Activated CD4-positive, alpha-beta T cell treated with anti-CD3 and anti-CD28 coated beads, Interleukin-2, amount 50 U/mL, for 1 hour (primary cell): ENCODE results near the gene BLOC1S4.
"Not testable (repeated sequence)": the region's sequence is repeated elsewhere in the genome, so short reads cannot be mapped to it uniquely, and the experiment has no call there.

Experiments
- DNase-seq: peaks from one replicate; pipeline ENCODE4 v3.0.0-alpha.2; 2020

Gene BLOC1S4

DNA sequence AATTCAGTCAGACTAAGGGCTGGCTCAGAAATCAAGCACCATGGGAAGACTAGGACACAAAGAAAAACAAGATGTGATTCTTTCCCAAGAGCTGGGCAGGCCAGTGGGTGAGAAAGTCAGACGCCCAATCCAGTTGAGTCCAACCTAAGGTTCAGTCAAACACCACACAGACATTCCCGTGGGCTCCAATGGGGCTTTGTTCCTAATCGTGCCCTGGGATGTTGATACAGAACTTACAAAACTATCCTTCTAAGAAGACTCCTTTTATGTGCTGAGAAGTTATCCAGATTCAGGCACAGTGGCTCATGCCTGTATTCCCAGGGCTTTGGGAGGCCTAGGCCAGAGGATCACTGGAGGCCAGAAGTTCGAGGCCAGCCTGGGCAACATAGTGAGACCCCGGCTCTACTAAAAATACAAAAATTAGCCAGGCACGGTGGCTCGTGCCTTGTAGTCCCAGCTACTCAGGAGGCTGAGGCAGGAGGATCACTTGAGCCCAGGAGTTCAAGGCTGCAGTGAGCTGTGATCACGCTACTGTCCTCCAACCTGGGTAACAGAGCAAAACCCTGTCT, 3.7 kb downstream of the BLOC1S4 start:
- DNase-seq: no peak

GRCh38 chr4:6720202-6720699, 4.3 kb downstream of the BLOC1S4 start:
- peak; percentile 81 for DNase-seq

GRCh38 chr4:6721121-6721520, 5.1 kb downstream of the BLOC1S4 start:
- no peak for DNase-seq

DNA sequence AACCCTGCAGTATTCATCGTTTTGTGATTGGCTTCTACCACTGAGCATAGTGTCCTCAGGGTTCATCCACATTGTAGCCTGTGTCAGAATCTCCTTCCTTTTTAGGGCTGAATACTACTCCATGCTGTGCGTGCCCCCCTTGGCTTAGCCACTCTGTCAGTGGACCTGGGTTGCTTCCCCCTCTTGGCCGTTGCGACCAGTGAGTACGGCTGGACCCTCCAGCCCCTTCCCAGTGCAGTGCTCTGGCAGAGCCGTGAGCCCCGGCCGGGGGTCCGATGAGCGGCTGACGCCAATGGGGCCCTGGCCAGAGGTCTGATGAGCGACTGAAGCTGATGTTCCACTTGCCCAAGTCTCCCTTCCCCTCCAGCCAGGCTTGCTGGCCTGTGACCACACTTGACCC, 6.9 kb downstream of the BLOC1S4 start:
- no peak for DNase-seq

DNA sequence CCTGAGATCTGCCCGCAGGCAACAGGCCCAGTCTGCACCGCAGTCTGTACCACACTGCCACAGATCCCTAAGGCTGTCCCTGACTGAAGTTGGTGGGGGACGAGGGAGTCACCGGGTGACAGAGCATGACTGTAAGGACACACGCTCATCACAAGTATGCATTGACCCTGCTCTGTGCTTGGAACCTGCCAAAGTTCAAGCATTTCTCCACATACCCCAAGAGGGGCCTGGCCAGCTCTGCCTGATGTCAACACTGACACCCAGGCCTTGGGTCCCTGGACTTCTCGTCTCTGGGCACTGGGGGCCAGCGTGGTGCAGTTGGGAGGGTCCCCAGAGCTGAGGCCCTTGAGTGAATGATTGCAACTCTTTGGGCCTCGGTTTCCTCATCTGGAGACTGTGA, 7.9 kb downstream of the BLOC1S4 start:
- no peak for DNase-seq

- DNase-seq: no peak
Observed at GRCh38 chr4:6724421-6725111, 8.6 kb downstream of the BLOC1S4 start.

DNA sequence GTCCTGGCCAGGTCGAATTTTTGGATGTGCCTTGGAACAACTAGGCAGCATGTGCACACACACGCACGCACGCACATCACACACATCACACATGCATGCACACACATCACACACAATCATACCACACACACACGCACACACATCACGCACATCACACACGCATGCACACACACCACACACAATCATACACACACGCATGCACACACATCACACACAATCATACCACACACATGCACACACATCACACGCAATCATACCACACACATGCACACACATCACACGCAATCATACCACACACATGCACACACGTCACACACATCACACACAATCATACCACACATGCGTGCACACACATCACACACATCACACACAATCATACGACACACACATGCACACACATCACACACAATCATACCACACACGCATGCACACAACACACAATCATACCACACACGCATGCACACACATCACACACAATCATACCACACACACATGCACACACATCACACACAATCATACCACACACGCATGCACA, 9.5 kb downstream of the BLOC1S4 start:
- not testable (repeated sequence) for DNase-seq

- DNase-seq: no peak
Observed at GRCh38 chr4:6727081-6727942, 11.3 kb downstream of the BLOC1S4 start.

DNA sequence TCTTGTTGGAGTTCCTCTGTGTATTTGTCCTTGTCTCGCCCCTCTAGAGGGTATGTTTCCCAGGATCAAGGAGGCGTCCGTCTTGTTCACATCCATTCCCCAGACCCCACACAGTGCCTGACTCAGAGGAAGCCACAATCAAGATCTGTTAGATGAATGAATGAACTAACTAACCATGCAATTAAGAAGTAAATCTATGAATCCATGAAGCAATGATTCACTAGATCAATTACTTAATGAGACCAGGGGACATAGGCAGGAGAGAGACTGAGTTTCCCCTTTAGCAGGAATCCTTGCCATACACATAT, 11.9 kb downstream of the BLOC1S4 start:
- DNase-seq: no peak

- DNase-seq: no peak
Observed at GRCh38 chr4:6728320-6729029, 12.5 kb downstream of the BLOC1S4 start.

- DNase-seq: no peak
Observed at GRCh38 chr4:6730603-6731317, 14.8 kb downstream of the BLOC1S4 start.

GRCh38 chr4:6731318-6731675, 15.3 kb downstream of the BLOC1S4 start:
- no peak for DNase-seq

DNA sequence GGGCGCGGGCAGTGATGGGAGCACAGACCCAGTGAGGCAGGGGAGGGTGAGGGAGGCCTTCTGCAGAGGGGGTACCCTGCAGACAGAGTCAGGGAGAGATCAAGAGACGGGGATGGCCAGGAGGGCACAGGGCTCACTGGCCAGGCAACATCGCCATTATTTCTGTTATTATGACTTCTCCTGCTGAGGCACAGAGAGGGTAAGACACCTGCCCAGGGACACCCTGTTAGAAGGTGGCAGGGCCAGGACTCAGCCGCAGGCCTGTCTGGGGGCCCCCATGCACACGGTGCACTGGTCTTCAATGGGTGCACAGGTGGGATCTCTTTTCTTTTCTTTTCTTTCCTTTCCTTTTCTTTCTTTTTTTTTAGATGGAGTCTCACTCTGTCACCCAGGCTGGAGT, 15.8 kb downstream of the BLOC1S4 start:
- no peak for DNase-seq

DNA sequence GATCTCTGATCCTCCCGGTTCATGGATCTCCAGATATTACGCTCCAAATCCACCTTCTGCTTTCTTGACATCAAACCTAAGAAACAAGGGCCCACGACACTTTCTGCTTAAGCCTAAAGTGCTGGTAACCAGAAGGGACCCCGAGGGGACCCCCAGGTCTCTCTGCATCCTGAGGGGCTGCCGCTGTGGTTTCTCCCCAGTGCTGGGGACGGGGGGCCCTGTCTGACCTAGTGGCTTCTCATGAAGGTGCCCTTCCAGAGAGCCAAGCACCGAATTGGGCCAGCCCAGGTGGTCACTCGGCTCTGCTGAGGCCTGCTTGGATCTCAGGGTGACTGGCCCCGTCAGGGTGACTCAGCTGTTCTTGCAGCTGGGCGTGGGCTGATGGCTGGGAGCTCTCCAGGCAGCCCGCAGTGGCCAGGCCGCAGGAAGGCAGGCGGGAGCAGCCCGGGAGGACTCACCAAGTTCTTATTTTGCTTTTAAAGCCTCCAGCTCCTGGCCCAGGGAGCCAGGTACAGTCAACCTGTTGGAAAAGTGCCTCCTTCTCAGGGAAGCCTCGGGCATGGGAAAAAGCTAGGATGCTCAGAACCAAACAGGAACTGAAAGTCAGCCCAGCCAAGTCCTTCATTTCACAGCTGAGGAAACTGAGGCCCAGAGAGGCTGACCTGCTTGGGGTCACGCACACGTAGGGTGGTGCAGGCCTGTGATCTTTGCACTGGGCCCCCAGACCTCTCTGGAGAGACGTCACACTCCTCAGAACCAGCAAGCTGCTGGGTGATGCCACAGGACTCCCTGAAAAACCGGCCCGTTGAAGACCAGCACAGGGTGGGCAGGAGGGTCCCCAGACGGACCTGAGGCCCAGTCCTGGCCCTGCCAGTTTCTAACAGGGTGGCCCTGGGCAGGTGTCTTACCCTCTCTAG, 16.7 kb downstream of the BLOC1S4 start:
- no peak for DNase-seq

DNA sequence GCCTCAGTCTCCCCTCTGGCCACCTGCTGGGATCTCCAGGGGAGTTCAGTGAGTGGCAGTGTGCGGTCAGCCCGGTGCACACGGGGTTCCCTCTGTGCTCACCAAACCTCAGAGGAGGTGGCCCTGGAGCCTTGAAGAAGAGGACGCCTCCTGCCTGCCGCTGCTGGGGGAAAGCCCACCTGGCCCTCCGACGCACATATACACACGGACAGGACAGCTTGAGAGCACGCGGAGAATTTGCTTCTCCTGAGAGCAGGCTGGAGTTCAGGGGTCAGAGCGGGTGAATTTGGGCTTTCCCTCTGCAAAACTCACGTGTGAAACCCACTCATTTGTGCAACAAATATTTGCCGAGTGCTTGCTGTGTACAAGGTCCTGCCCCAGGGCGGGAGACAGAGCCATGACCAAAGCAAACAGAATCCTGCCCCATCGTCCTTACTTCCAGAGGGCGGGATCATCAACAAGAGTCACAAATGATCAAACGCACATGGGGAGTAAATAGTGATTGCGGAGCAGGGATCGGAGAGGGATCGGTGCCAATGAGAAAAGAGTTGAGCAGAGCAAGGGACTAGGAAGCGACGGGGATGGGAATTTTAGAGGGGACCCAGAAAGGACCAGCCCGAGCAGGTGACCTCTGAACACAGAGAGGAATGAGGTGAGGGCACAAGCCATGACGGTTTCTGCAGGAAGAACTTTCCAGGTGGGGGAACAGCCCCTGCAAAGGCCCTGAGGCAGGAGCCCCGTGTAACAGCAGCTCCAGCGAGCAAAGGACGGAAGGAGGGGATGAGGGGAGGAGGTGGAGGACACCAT, 17.6 kb downstream of the BLOC1S4 start:
- no peak for DNase-seq

DNA sequence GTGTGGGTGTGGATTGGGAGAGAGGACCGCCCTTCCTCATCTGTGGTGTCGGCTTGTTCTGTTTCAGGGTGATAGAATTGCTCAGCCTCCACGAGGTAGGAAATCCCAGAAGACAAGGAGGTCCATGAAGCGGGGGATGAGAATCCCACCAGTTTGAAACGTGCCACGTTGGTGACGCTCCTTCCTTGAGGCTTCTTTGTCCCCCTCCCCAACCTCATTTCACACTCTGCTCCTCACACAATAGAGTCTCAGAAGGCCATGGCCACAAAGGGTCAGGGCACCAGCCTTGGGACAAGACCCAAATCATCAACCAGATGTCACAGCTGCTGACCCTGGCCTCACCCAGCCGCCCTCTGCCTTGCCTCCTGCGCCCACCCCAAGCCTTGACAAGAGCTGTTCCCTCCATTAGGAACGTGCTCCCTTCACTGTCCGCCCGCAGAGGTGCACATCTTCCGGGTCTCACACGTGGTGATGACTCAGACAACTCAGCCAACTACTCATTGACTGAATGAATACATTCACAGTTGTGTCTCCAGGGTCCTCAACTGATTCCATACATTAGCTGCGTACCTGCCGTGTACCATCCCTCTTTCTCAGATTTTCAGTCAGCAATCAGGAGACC, 18.3 kb downstream of the BLOC1S4 start:
- no peak for DNase-seq

DNA sequence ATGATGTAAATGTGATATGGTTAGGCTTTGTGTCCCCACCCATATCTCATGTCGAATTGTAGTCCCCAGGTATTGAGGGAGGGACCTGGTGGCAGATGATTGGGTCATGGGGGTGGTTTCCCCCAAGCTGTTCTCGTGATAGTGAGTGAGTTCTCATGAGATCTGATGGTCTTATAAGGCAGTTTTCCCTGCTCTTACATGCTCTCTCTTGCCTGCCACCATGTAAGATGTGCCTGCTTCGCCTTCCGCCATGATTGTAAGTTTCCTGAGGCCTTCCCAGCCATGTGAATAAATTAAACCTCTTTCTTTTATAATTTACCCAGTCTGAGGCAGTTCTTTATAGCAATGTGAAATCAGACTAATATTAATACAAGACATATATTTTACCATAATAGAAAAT, 23.9 kb downstream of the BLOC1S4 start:
- no peak for DNase-seq

GRCh38 chr4:6740347-6740746, 24.4 kb downstream of the BLOC1S4 start:
- no peak for DNase-seq

DNA sequence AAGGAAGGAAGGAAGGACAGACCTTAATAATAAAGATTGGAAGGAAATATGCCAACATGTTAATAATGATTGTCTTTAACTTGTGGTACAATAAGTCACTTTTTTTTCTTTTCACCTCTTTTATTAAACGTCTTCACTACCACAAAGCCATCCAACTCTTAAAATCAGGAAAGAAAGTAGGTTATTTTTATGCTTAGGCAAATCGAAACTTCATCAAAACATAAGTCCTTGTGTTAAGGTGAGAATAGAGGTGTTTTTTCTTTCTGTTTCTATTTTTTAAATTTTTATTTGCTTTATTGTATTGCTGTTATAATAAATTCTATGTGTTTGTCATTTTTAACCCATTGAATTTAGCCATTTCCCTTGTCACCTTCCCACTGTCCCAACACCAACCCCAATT, 26.5 kb downstream of the BLOC1S4 start:
- DNase-seq: no peak

DNA sequence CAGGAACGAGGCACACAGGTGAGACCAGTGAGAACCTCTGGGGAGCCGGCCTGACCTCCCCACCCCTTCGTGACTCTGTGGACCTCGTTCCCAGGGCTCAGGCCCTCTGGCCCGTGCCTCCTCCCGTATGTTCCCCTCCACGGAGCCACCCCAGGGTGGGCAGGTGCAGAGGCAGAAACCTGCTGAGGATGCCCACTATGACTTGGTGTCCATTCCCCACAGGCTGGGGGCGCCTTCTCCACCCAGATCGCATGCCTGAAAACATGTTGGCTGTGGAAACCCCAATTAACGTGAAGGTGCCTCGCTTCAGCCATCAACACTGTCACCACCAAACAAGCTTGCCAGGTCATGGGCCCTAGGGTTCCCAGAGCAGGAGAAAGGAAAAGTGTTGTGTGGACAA, 27.0 kb downstream of the BLOC1S4 start:
- no peak for DNase-seq
